ENCODE results near the gene PLPPR4.
"Not testable (repeated sequence)": the region's sequence is repeated elsewhere in the genome, so short reads cannot be mapped to it uniquely, and the experiment has no call there.

PLPPR4 gene

DNA sequence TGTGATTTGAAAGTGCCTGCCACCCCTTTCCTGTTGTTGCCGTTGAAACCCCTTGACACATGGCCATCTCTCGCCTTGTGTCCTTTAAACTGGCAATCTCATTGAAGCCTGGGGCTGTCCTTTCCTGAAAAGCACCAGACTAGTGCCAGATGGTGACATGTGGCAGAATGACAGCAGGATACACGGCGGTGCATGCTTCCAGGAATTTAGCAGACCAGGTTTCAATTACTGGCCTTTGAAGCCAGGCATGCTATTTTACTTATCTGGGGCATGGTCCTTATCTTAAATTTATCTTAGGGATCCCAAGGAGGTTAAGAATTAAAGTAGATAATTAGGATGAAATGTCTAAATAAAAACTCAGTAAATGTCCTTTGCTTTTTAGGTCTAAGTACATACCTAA is 15.2 kb downstream of the PLPPR4 start:
- Histone ChIP-seq H3K36me3 (ENCODE audit: insufficient read depth, low read length) (no peaks in the 10 kb centered on the region), H2AFZ (ENCODE audit: low read depth, low read length) (no peak overlapping the region), H3K27me3 (ENCODE audit: insufficient read depth, low read length) (no peaks in the 10 kb centered on the region), H3K4me3 (ENCODE audit: low read length) (no peak overlapping the region), H3K9me3 (ENCODE audit: low read length) (no peaks in the 10 kb centered on the region), H3K4me1 (ENCODE audit: insufficient read depth, low read length) (no peaks in the 10 kb centered on the region)

DNA sequence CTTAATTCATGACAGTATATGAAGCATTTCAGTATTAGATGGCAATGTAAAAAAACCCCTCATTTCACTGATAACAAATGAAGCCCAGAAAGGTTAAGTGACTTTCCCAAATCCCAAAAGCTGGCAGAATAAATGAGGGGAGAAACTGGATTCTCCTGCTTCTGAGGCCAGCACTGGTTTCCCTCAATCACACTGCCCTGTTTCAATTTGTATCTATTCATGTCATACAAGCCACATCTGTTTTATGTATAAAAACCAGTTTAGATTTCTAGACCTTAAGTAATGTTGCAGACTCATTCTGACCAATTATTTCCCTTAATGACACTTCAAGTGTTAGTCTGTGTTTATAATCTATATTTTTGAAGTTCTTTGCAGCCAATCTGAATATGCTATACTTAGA is 16.8 kb downstream of the PLPPR4 start:
- H3K4me1 ChIP-seq (ENCODE audit: insufficient read depth, low read length), result no peaks in the 10 kb centered on the region
- H3K9me3 ChIP-seq (ENCODE audit: low read length), result no peaks in the 10 kb centered on the region
- H3K4me3 ChIP-seq (ENCODE audit: low read length), result no peak overlapping the region
- no peaks in the 10 kb centered on the region for H3K36me3 ChIP-seq (ENCODE audit: insufficient read depth, low read length)
- H2AFZ ChIP-seq (ENCODE audit: low read depth, low read length), result no peak overlapping the region
- no peaks in the 10 kb centered on the region for H3K27me3 ChIP-seq (ENCODE audit: insufficient read depth, low read length)

DNA sequence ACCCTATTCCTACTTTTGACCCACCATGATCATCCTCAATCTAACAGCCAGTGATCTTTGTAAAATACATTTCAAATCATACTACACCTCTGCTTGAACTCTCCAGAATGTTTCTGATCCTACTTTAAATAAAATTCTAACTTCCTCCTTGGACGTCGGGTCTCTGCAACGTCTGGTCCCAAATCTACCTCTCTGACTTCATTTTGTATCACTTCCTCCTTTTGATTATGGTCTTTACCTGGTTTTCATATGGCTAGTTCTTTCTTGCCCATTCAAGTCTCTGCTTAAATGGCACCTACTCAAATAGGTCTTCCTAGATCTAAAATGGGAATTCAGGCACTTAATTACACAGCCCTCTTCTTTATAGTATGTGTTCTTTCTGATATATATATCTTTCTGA is 18.2 kb downstream of the PLPPR4 start:
- no peak overlapping the region for H2AFZ ChIP-seq (ENCODE audit: low read depth, low read length)
- H3K4me1 ChIP-seq (ENCODE audit: insufficient read depth, low read length), result no peaks in the 10 kb centered on the region
- no peak overlapping the region for H3K4me3 ChIP-seq (ENCODE audit: low read length)
- no peaks in the 10 kb centered on the region for H3K9me3 ChIP-seq (ENCODE audit: low read length)
- H3K27me3 ChIP-seq (ENCODE audit: insufficient read depth, low read length), result no peaks in the 10 kb centered on the region
- no peaks in the 10 kb centered on the region for H3K36me3 ChIP-seq (ENCODE audit: insufficient read depth, low read length)

DNA sequence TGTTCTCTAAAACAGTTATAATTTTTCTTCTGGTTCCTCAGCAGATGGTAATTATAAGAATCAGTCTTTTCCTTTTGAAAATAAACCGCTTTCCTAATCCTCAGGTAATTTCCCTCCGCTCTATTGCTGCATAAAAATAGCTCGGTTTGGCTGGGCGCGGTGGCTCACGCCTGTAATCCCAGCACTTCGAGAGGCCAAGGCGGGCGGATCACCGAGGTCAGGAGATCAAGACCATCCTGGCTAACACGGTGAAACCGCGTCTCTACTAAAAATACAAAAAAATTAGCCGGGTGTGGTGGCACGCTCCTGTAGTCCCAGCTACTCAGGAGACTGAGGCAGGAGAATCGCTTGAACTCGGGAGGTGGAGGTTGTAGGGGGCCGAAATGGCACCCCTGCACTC is 19.2 kb downstream of the PLPPR4 start:
- not testable (repeated sequence) for H3K9me3 ChIP-seq (ENCODE audit: low read length); H3K27me3 ChIP-seq (ENCODE audit: insufficient read depth, low read length); H3K4me1 ChIP-seq (ENCODE audit: insufficient read depth, low read length)

DNA sequence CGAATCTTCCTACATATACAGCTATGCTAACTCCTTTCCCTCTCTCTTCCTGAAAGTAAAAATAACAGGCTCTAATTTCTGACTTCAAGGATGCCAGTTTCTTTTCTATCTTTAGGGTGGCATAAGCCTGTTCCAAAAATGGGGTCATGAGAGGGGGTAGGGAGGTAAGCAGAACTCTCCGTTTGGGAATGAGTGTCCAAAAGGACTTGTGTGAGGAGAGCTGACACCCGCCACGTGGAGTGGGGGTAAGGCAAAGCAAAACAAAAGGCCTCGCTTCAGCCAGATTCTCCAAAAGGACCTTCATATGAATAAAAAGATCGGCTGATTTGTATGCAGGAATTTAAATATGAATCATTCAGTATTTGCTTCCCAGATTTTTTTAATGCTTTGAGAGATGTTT is 28.6 kb downstream of the PLPPR4 start:
- H3K9me3 ChIP-seq (ENCODE audit: low read length), result peaks cover 2% of the 10 kb centered on the region
- H3K27me3 ChIP-seq (ENCODE audit: insufficient read depth, low read length), result no peaks in the 10 kb centered on the region
- peak overlapping the region; percentile 14 for H2AFZ ChIP-seq (ENCODE audit: low read depth, low read length)
- H3K36me3 ChIP-seq (ENCODE audit: insufficient read depth, low read length), result no peaks in the 10 kb centered on the region
- peaks cover 12% of the 10 kb centered on the region for H3K4me1 ChIP-seq (ENCODE audit: insufficient read depth, low read length)
- no peak overlapping the region for H3K4me3 ChIP-seq (ENCODE audit: low read length)

More for the DNA sequence above, 19.2 kb downstream of the PLPPR4 start:
- not testable (repeated sequence) for H3K4me3 ChIP-seq (ENCODE audit: low read length); H3K36me3 ChIP-seq (ENCODE audit: insufficient read depth, low read length); H2AFZ ChIP-seq (ENCODE audit: low read depth, low read length)

DNA sequence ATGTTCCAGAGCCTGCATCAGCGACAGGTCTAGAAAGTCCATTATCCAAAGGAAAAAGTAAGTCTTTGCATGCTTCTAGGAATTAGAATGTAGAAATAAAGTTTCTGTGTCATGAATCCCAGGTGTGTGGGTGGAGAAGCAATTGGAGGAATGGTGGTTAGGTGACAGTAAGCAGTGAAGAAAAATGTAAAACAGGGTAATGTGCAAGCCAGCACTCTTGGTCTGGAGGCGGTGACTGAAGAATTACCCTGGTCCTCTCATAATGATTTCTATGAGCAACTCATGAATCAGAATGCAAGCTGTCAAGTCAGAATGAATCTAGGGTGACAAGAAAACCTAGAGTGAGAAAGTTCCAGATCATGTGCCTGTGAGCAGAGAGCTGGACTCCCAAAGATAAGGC is 33.6 kb downstream of the PLPPR4 start:
- Histone ChIP-seq H3K4me3 (ENCODE audit: low read length) (no peak overlapping the region), H3K27me3 (ENCODE audit: insufficient read depth, low read length) (no peaks in the 10 kb centered on the region)

DNA sequence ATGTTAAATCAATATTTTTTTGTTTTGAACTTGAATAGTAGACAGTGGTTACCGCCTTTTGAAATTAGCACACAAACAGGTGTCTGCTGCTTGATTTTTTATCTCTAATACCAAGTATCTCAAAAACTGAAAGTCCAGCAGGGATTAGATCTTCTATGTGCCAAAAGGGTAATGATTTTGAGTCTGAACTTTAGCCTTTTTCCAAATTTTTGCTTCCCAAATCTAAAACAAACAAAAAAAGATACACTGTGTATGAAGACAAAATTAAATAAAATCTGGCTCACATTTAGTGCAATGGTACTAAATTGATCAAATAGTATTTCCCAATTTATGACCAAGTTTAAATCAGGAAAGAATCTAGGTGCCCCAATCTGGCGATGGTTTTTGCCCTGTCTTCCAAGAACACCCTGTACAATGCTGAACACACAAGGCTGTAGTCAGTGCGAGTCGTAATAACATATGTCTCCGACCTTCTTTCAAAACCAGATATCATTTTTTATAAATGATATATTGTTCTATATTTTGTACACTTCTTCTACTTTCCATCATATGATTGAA is 40.5 kb downstream of the PLPPR4 start:
- H2AFZ ChIP-seq (ENCODE audit: low read depth, low read length), result no peak overlapping the region
- H3K9me3 ChIP-seq (ENCODE audit: low read length), result no peaks in the 10 kb centered on the region
- no peaks in the 10 kb centered on the region for H3K36me3 ChIP-seq (ENCODE audit: insufficient read depth, low read length)
- H3K27me3 ChIP-seq (ENCODE audit: insufficient read depth, low read length), result no peaks in the 10 kb centered on the region
- no peak overlapping the region for H3K4me3 ChIP-seq (ENCODE audit: low read length)
- H3K4me1 ChIP-seq (ENCODE audit: insufficient read depth, low read length), result no peaks in the 10 kb centered on the region

More for the DNA sequence above, 33.6 kb downstream of the PLPPR4 start:
- Histone ChIP-seq H2AFZ (ENCODE audit: low read depth, low read length) (no peak overlapping the region), H3K9me3 (ENCODE audit: low read length) (no peaks in the 10 kb centered on the region), H3K4me1 (ENCODE audit: insufficient read depth, low read length) (peaks cover 6% of the 10 kb centered on the region), H3K36me3 (ENCODE audit: insufficient read depth, low read length) (no peaks in the 10 kb centered on the region)

DNA sequence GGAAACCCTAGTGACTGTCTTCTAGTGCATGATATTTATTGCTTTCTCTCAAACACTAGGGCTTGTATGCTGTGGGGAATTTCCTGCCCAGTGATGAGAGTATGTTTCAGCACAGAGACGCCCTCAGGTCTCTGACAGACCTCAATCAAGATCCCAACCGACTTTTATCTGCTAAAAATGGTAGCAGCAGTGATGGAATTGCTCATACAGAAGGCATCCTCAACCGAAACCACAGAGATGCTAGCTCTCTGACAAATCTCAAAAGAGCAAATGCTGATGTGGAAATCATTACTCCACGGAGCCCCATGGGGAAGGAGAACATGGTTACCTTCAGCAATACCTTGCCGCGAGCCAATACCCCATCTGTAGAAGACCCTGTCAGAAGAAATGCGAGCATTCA is 41.3 kb downstream of the PLPPR4 start:
- Histone ChIP-seq H3K27me3 (ENCODE audit: insufficient read depth, low read length) (no peaks in the 10 kb centered on the region), H3K36me3 (ENCODE audit: insufficient read depth, low read length) (no peaks in the 10 kb centered on the region), H3K4me1 (ENCODE audit: insufficient read depth, low read length) (no peaks in the 10 kb centered on the region), H3K9me3 (ENCODE audit: low read length) (no peaks in the 10 kb centered on the region), H2AFZ (ENCODE audit: low read depth, low read length) (no peak overlapping the region), H3K4me3 (ENCODE audit: low read length) (no peak overlapping the region)

DNA sequence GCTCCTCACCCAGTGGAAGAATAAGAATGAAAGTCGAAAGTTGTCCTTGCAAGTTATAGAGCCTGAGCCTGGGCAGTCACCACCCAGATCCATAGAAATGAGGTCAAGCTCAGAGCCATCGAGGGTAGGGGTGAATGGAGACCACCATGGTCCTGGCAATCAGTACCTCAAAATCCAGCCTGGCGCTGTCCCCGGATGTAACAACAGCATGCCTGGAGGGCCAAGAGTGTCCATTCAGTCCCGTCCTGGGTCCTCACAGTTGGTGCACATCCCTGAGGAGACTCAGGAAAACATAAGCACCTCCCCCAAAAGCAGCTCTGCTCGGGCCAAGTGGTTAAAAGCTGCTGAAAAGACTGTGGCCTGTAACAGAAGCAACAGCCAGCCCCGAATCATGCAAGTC is 41.8 kb downstream of the PLPPR4 start:
- Histone ChIP-seq H2AFZ (ENCODE audit: low read depth, low read length) (no peak overlapping the region), H3K4me3 (ENCODE audit: low read length) (no peak overlapping the region)

DNA sequence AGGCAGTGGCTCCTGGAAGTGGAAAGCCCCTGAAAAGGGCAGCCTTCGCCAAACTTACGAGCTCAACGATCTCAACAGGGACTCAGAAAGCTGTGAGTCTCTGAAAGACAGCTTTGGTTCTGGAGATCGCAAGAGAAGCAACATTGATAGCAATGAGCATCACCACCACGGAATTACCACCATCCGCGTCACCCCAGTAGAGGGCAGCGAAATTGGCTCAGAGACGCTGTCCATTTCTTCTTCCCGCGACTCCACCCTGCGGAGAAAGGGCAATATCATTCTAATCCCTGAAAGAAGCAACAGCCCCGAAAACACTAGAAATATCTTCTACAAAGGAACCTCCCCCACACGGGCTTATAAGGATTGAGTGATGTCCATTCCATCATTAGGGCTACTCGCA is 42.4 kb downstream of the PLPPR4 start:
- Histone ChIP-seq H3K9me3 (ENCODE audit: low read length) (no peaks in the 10 kb centered on the region), H2AFZ (ENCODE audit: low read depth, low read length) (no peak overlapping the region), H3K36me3 (ENCODE audit: insufficient read depth, low read length) (no peaks in the 10 kb centered on the region), H3K4me1 (ENCODE audit: insufficient read depth, low read length) (no peaks in the 10 kb centered on the region), H3K4me3 (ENCODE audit: low read length) (no peak overlapping the region), H3K27me3 (ENCODE audit: insufficient read depth, low read length) (no peaks in the 10 kb centered on the region)

More for the DNA sequence above, 41.8 kb downstream of the PLPPR4 start:
- Histone ChIP-seq H3K27me3 (ENCODE audit: insufficient read depth, low read length) (no peaks in the 10 kb centered on the region), H3K4me1 (ENCODE audit: insufficient read depth, low read length) (no peaks in the 10 kb centered on the region), H3K36me3 (ENCODE audit: insufficient read depth, low read length) (no peaks in the 10 kb centered on the region), H3K9me3 (ENCODE audit: low read length) (no peaks in the 10 kb centered on the region)

DNA sequence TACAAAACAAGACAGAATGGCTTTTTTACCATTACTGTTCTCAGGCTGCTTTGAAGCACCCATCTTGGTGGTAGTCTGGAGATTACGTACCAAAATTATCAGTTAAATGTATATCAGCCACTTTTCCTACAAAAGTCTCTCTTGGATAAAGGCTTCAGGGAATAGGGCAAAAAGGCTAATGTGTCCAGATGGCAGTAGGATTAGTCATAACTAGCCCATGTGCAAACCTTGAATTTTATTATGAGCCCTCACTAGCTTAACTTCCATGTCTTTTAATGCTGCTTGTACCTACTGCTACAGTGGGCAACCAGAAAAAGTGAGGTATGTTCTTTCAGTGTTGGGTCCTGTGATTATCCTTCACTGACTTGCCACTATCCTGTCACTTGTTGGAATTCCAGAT is 51.0 kb downstream of the PLPPR4 start:
- Histone ChIP-seq H2AFZ (ENCODE audit: low read depth, low read length) (no peak overlapping the region), H3K4me1 (ENCODE audit: insufficient read depth, low read length) (no peaks in the 10 kb centered on the region), H3K36me3 (ENCODE audit: insufficient read depth, low read length) (no peaks in the 10 kb centered on the region), H3K4me3 (ENCODE audit: low read length) (no peak overlapping the region), H3K27me3 (ENCODE audit: insufficient read depth, low read length) (no peaks in the 10 kb centered on the region), H3K9me3 (ENCODE audit: low read length) (no peaks in the 10 kb centered on the region)

DNA sequence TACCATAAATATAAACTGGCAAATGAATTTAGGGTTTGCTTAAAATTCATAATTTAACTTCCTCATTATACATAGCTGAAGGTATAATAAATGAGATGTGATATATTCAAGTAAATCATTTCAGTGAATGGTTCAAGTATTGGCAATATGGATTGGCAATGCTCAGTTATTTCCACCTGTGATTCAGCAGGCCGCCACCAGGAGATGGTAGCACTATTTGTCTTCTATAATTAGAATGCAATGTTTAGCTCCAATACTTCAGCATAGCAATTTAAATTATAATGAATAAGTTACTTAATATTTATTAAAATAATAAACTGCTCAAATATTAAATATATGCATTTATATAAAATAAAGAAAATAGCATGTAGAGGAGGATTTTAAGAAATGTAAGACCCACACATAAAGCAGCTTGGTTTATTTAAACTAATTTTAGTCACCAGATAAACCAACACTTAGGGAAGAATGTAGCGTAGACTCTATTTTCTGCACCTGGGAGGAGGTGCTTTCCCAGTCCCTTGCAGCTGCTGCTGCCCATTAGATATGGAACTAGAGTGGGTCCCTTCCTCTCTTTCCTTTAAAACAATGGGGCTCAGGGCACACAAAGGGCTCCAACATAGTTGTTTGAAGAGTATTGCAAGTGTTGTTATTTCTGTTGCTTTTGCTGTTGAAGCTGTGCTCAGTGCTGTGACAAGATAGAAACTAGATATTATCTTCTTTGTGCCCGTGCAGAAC is 62.1 kb downstream of the PLPPR4 start:
- H3K36me3 ChIP-seq (ENCODE audit: insufficient read depth, low read length), result no peaks in the 10 kb centered on the region
- H3K9me3 ChIP-seq (ENCODE audit: low read length), result no peaks in the 10 kb centered on the region
- H3K4me1 ChIP-seq (ENCODE audit: insufficient read depth, low read length), result no peaks in the 10 kb centered on the region
- no peak overlapping the region for H3K4me3 ChIP-seq (ENCODE audit: low read length)
- H3K27me3 ChIP-seq (ENCODE audit: insufficient read depth, low read length), result no peaks in the 10 kb centered on the region
- H2AFZ ChIP-seq (ENCODE audit: low read depth, low read length), result no peak overlapping the region

DNA sequence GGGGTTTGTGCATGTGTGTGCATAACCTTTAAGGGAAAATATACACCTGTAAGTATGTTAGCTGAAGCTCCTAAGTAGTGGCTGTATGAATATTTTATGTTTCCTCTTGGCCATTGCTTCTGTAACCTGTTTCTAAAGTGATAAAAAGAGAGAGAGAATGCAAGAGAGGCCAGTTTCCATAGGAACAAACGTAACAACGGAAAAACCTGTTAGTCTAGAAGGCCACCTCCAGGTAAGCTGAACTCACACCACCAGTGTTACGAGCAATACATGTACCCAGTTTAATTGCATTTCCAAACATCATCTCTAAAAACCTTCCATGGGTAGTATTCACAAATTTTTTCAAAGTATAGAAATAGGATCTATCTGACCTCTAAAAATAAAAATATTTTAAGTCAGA is 63.1 kb downstream of the PLPPR4 start:
- Histone ChIP-seq H2AFZ (ENCODE audit: low read depth, low read length) (no peak overlapping the region), H3K27me3 (ENCODE audit: insufficient read depth, low read length) (no peaks in the 10 kb centered on the region), H3K4me3 (ENCODE audit: low read length) (no peak overlapping the region), H3K4me1 (ENCODE audit: insufficient read depth, low read length) (no peaks in the 10 kb centered on the region), H3K36me3 (ENCODE audit: insufficient read depth, low read length) (no peaks in the 10 kb centered on the region), H3K9me3 (ENCODE audit: low read length) (no peaks in the 10 kb centered on the region)

DNA sequence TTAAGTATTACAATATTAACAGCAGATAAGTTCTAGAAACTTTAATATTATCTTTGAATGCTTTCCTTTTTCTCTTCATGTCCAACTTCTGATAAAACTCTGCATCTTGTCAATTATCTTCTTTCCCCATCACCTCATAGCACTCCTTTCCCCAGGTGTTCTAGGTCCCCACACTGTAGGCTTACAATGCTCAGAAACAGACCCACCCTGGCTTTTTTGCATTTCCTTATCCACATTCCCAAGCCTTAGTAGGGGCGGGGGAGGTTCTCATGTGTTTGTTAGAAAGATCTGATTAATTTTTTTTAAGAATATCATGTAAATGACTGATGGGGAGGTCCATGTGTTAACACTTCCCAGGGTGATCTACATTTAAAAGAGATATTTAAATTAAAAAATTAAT is 63.9 kb downstream of the PLPPR4 start:
- Histone ChIP-seq H3K36me3 (ENCODE audit: insufficient read depth, low read length) (no peaks in the 10 kb centered on the region), H2AFZ (ENCODE audit: low read depth, low read length) (no peak overlapping the region), H3K4me1 (ENCODE audit: insufficient read depth, low read length) (no peaks in the 10 kb centered on the region), H3K9me3 (ENCODE audit: low read length) (no peaks in the 10 kb centered on the region), H3K27me3 (ENCODE audit: insufficient read depth, low read length) (no peaks in the 10 kb centered on the region), H3K4me3 (ENCODE audit: low read length) (no peak overlapping the region)
